Prostate gland (tissue), 2 donors: Measurements from ENCODE around the gene PIGA.

Source experiments
- CTCF ChIP-seq, 4 experiments: fragments of 200-600 bp in 2 of 4; fragments of 450-650 bp in 2 of 4; sonication (generic) in 2 of 4; IDR thresholded peaks; 1 replicate in 3 of 4; 2 replicates in 1 of 4; pipeline ENCODE4 v1.5.1; 2016 to 2019; ENCODE audit warnings: antibody characterized with exemption in 4 of 4, mild to moderate bottlenecking in 2 of 4, moderate library complexity in 2 of 4
- POLR2A ChIP-seq: fragments of 450-650 bp; IDR thresholded peaks from one replicate; pipeline ENCODE4 v1.6.1; 2016; ENCODE audit warnings: antibody characterized with exemption, mild to moderate bottlenecking

DNA sequence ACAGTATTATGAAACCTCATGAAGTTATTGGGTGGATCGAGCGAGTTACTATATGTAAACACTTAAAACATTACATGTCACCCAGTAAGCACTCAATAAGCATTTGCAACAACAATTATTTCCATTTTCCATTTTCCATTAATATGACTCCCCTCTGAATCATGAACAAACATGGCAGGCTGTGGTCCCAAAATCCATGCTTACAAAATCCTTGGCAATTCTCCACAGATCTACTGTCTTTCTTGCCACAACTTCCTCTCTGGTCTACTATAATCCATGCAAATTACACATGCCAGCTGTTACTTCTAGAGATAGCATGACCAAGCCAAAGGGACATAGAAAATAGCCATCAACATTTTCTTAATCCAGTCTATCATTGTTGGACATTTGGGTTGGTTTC is 41.9 kb downstream of the PIGA start:
- TF ChIP-seq CTCF (IDR thresholded peaks at IDR 0.05), result no peak
- no peak for TF ChIP-seq POLR2A
